ENCODE results near the gene TMEM120B.

Gene TMEM120B

GRCh38 chr12:121817648-121818043 lies 105.1 kb downstream of the TMEM120B start:
- no peak for DNase-seq (ENCODE audit: low read depth)
- TF ChIP-seq, protein P1, sequence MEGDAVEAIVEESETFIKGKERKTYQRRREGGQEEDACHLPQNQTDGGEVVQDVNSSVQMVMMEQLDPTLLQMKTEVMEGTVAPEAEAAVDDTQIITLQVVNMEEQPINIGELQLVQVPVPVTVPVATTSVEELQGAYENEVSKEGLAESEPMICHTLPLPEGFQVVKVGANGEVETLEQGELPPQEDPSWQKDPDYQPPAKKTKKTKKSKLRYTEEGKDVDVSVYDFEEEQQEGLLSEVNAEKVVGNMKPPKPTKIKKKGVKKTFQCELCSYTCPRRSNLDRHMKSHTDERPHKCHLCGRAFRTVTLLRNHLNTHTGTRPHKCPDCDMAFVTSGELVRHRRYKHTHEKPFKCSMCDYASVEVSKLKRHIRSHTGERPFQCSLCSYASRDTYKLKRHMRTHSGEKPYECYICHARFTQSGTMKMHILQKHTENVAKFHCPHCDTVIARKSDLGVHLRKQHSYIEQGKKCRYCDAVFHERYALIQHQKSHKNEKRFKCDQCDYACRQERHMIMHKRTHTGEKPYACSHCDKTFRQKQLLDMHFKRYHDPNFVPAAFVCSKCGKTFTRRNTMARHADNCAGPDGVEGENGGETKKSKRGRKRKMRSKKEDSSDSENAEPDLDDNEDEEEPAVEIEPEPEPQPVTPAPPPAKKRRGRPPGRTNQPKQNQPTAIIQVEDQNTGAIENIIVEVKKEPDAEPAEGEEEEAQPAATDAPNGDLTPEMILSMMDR (conservative IDR thresholded peaks at IDR 0.05; ENCODE audit: control insufficient read depth, insufficient read depth, low read depth, low read length): no peak
- H3K4me3 ChIP-seq (ENCODE audit: control insufficient read depth, low read depth, low read length): no peak overlapping the region

DNA sequence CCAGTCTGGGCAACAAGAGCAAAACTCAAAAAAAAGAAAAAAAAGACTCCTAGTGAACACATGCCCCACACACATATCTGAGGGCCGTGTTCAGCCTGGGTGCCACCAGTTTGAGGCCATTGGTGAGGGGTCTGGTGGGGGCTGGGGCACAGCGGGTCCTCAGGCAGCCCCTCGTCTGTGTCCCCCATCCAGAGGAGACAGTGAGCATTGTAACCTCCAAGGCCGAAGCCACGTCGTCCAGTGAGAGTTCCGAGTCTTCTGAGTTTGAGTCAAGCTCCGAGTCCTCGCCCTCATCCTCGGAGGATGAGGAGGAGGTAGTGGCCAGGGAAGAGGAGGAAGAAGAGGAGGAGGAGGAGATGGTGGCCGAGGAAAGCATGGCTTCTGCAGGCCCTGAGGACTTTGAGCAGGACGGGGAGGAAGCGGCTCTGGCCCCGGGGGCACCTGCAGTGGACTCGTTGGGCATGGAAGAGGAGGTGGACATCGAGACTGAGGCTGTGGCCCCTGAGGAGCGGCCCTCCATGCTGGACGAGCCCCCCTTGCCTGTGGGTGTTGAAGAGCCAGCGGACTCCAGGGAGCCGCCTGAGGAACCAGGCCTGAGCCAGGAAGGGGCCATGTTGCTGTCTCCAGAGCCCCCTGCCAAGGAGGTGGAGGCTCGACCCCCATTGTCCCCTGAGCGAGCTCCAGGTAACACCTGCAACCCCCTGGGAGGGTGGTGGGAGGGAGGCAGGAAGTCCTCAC lies 106.8 kb downstream of the TMEM120B start:
- H3K4me3 ChIP-seq (ENCODE audit: control insufficient read depth, low read depth, low read length): no peak overlapping the region
- TF ChIP-seq, protein P1 (conservative IDR thresholded peaks at IDR 0.05; ENCODE audit: control insufficient read depth, insufficient read depth, low read depth, low read length): no peak
- DNase-seq (ENCODE audit: low read depth): no peak

- H3K4me3 ChIP-seq (ENCODE audit: control insufficient read depth, low read depth, low read length): no peak overlapping the region
- TF ChIP-seq, protein P1 (conservative IDR thresholded peaks at IDR 0.05; ENCODE audit: control insufficient read depth, insufficient read depth, low read depth, low read length): no peak
- no peak for DNase-seq (ENCODE audit: low read depth)
Observed at GRCh38 chr12:121820056-121820455, 107.5 kb downstream of the TMEM120B start.

GRCh38 chr12:121822393-121823100 lies 110.0 kb downstream of the TMEM120B start:
- no peak for DNase-seq (ENCODE audit: low read depth)
- no peak overlapping the region for H3K4me3 ChIP-seq (ENCODE audit: control insufficient read depth, low read depth, low read length)
- TF ChIP-seq, protein P1 (conservative IDR thresholded peaks at IDR 0.05; ENCODE audit: control insufficient read depth, insufficient read depth, low read depth, low read length): no peak

DNA sequence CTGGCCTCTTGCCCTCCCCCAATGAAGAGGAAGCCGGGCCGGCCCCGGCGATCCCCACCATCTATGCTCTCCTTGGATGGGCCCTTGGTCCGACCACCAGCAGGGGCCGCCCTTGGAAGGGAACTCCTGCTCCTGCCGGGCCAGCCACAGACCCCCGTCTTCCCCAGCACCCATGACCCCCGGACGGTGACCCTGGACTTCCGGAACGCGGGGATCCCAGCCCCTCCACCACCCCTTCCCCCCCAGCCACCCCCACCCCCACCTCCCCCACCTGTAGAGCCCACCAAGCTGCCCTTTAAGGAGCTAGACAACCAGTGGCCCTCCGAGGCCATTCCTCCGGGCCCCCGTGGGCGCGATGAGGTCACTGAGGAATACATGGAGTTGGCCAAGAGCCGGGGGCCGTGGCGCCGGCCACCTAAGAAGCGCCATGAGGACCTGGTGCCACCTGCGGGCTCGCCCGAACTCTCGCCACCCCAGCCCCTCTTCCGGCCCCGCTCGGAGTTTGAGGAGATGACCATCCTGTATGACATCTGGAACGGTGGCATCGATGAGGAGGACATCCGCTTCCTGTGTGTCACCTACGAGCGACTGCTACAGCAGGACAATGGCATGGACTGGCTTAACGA lies 110.7 kb downstream of the TMEM120B start:
- no peak for DNase-seq (ENCODE audit: low read depth)
- TF ChIP-seq, protein P1 (conservative IDR thresholded peaks at IDR 0.05; ENCODE audit: control insufficient read depth, insufficient read depth, low read depth, low read length): peak; percentile 7
- H3K4me3 ChIP-seq (ENCODE audit: control insufficient read depth, low read depth, low read length): no peak overlapping the region

GRCh38 chr12:121823727-121824115 lies 111.2 kb downstream of the TMEM120B start:
- TF ChIP-seq, protein P1 (conservative IDR thresholded peaks at IDR 0.05; ENCODE audit: control insufficient read depth, insufficient read depth, low read depth, low read length): no peak
- DNase-seq (ENCODE audit: low read depth): no peak

More at GRCh38 chr12:121823727-121824115, 111.2 kb downstream of the TMEM120B start:
- no peak overlapping the region for H3K4me3 ChIP-seq (ENCODE audit: control insufficient read depth, low read depth, low read length)
